Measurements from ENCODE around the gene MRPL40.

MRPL40 gene

GRCh38 chr22:19405133-19405532 lies 27.2 kb upstream of the MRPL40 start:
- ChIA-PET CTCF (interaction anchor here (1.4 kb wide), 1 partner anchor 13 kb away, joined by 4 read pairs; no protein-coding TSS in a partner anchor), POLR2A (no interaction called here)
- TF ChIP-seq, protein P1, sequence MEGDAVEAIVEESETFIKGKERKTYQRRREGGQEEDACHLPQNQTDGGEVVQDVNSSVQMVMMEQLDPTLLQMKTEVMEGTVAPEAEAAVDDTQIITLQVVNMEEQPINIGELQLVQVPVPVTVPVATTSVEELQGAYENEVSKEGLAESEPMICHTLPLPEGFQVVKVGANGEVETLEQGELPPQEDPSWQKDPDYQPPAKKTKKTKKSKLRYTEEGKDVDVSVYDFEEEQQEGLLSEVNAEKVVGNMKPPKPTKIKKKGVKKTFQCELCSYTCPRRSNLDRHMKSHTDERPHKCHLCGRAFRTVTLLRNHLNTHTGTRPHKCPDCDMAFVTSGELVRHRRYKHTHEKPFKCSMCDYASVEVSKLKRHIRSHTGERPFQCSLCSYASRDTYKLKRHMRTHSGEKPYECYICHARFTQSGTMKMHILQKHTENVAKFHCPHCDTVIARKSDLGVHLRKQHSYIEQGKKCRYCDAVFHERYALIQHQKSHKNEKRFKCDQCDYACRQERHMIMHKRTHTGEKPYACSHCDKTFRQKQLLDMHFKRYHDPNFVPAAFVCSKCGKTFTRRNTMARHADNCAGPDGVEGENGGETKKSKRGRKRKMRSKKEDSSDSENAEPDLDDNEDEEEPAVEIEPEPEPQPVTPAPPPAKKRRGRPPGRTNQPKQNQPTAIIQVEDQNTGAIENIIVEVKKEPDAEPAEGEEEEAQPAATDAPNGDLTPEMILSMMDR (IDR thresholded peaks at IDR 0.05; ENCODE audit: insufficient read depth, low read length, missing control alignments) = no peak
- no peak overlapping the region for H3K4me3 ChIP-seq (ENCODE audit: low read depth, low read length)
- no peak for DNase-seq (ENCODE audit: low read depth, low spot score)

GRCh38 chr22:19405652-19406051 lies 26.7 kb upstream of the MRPL40 start:
- DNase-seq (ENCODE audit: low read depth, low spot score) = no peak
- ChIA-PET CTCF (no interaction called here), POLR2A (no interaction called here)
- TF ChIP-seq, protein P1 (IDR thresholded peaks at IDR 0.05; ENCODE audit: insufficient read depth, low read length, missing control alignments) = no peak
- no peak overlapping the region for H3K4me3 ChIP-seq (ENCODE audit: low read depth, low read length)

DNA sequence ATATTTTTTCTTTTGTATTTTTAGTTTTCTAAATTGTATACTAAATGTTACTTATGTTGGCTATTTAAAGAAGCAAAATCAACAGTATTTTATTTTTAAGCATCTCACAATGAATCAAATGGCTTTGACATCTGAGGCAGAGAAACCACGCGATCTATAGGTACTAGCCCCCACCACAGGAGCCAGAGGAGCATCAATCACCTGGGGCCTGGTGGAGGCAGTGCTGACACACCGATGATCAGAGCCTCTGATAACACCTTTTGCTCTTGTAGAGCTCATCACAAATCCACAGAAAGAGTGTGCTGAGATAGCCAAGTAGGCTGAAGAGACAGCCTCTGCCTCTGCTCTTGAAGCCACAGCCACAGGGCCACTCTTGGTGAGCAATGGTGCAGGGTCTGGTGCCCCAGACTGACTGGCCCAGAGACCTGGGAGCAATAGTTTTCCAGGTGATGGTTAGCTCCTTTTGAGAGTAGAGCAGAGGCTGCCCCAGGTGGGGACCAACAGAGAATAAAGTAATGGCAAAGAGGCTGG lies 26.0 kb upstream of the MRPL40 start:
- ChIA-PET POLR2A (no interaction called here), CTCF (no interaction called here)
- DNase-seq (ENCODE audit: low read depth, low spot score) = no peak
- TF ChIP-seq, protein P1 (IDR thresholded peaks at IDR 0.05; ENCODE audit: insufficient read depth, low read length, missing control alignments) = no peak
- H3K4me3 ChIP-seq (ENCODE audit: low read depth, low read length) = no peak overlapping the region

- POLR2A ChIA-PET = no interaction called here
- CTCF ChIA-PET = no interaction called here
- DNase-seq (ENCODE audit: low read depth, low spot score) = no peak
- TF ChIP-seq, protein P1 (IDR thresholded peaks at IDR 0.05; ENCODE audit: insufficient read depth, low read length, missing control alignments) = no peak
- H3K4me3 ChIP-seq (ENCODE audit: low read depth, low read length) = no peak overlapping the region
Observed at GRCh38 chr22:19406846-19407245, 25.5 kb upstream of the MRPL40 start.

DNA sequence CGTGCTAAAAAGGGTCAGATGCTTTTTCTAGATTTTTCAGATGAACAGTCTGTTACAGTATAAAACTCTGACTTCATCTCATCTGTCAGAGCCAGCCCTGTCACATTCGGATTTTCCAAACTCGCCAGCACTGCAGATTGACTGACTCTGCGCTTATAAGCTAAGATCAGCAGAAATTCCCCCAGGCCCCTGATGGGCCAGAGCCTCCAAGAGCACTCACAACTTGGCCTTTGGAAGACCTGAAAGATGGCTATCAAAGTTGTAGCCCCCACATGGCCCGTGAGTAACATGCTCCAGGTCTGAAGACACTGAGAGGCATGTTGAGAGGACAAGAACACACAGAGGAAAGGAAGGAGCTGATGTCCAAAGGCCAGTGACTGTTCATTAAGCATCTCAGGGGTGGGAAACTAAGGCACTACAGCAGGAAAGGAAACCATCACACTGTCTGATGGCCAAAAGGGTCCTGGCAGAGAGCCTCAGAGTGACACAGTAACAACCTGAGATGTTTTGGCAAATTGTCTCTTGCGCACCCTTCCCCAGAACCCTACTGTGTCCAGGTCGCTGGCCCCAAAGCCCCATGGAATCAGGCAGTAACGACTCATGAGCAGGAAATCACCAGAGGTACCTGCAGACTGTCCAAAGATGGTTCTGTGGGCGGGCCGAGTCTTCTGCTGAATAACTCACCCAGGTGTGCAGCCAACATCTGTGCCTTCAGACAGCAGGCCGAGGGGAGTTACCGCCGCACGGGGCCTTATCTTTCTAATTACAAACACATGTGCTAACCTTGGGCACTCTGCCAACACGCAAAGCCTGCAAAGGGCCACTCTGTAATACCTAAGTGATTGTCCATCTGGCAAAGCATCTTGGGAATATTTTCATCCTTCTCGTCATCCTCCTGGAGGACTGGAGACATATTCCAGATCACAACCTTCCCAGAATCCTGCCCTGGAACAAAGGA lies 24.4 kb upstream of the MRPL40 start:
- no peak for DNase-seq (ENCODE audit: low read depth, low spot score)

More for the DNA sequence above, 24.4 kb upstream of the MRPL40 start:
- ChIA-PET CTCF (no interaction called here), POLR2A (no interaction called here)
- H3K4me3 ChIP-seq (ENCODE audit: low read depth, low read length) = no peak overlapping the region
- TF ChIP-seq, protein P1 (IDR thresholded peaks at IDR 0.05; ENCODE audit: insufficient read depth, low read length, missing control alignments) = no peak
